Renal cortex interstitium (tissue), 11 donors: ENCODE data around the gene ZNF519. TPM values are rescaled to one million over a fixed set of nuclear protein-coding genes. Genes with fewer than 3 reads are reported as not detected.
"Not testable (repeated sequence)": the region's sequence is repeated elsewhere in the genome, so short reads cannot be mapped to it uniquely, and the experiment has no call there.

Experiments
- DNase-seq, 11 donors: peaks; one replicate each; pipeline ENCODE4 v3.0.0-alpha.2; 2013; ENCODE audit warnings: low read depth in 9 of 11, low spot score in 4 of 11; ENCODE audit errors: extremely low read depth in 1 of 11
- polyA plus RNA-seq, 3 donors: library from polyadenylated mRNA; unstranded; fragments of 120-200 nt; gene quantifications; one replicate each; pipeline ENCODE4 v1.2.1, GENCODE V29; 2013; ENCODE audit not compliant: insufficient read length in 3 of 3

Gene ZNF519
- polyA plus RNA-seq, 3 donors, result 10.7 to 14.7 (median 12.7) TPM

DNA sequence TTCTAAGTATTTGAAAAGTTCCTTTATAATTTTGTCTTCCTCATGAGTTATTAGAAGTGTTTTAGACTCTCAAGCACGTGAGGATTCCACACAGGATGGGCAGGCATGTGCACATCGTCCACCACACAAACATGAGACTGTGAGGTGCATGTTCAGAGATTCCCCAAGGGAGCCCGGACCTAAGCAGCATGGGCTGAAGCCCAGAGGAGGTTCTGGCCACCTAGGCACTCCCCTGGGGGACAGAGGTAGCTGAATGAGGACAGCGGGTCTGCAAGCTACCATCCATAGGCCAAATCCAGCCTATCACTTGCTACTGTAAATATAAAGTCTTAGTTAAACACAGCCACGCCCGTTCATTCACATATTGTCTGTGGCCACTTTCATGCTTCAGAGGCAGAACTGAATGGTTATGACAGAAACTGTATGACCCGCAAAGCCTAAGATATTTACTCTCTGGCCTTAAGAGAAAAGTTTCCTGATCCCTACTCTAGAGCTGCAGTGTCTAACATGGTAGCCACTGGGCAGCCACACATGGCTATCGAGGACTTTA, 19.4 kb upstream of the ZNF519 start:
- DNase-seq, result not testable (repeated sequence)

DNA sequence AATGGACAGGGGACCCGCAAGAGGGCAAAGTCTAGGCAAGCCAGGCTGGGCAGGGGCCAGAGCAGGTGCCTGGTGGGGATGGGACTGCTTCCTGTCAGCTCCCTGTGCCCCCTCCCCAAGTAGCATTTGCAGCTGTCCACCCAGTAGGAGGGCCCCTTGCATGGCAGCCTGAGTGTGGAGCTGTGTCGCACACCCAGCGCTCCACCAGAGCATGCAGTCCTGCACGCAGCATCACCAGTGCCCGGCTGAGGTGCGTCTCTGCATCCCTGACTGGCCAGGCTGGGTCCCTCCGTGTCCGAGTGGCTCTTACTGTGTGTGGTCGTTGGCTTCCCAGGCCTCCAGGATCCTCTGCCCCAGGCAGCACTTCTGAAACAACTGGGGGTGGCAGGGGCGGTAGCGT, 18.5 kb upstream of the ZNF519 start:
- DNase-seq, result not testable (repeated sequence)

DNA sequence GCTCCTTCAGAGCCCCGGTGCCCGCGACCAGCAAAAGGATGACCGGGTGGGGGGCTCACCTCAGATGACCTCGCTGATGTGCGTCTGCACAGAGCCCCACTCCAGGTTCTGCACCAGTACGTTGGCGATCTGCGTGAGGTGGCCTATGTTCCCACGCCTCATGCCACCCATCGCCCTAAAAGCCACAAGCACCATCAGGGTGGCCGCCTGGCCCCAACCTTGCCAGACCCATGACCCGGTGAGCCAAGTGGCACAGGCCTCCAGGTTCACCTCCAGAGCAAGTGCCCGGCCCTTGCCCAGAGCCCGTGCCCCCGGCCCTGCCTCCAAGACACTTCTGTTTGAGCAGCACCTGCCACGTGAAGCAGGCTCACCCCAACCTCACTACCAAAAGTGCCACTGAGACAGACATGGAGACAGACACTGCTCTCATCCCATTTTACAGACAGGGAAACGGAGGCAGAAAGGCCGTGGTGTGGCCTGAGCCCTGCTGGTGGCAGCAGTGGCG, 17.7 kb upstream of the ZNF519 start:
- not testable (repeated sequence) for DNase-seq

GRCh38 chr18:14149121-14149850, 17.1 kb upstream of the ZNF519 start:
- DNase-seq, result not testable (repeated sequence)

GRCh38 chr18:14147935-14148865, 16.0 kb upstream of the ZNF519 start:
- not testable (repeated sequence) for DNase-seq

- not testable (repeated sequence) for DNase-seq
These were observed 14.5 kb upstream of the ZNF519 start for GRCh38 chr18:14146771-14147170.

DNA sequence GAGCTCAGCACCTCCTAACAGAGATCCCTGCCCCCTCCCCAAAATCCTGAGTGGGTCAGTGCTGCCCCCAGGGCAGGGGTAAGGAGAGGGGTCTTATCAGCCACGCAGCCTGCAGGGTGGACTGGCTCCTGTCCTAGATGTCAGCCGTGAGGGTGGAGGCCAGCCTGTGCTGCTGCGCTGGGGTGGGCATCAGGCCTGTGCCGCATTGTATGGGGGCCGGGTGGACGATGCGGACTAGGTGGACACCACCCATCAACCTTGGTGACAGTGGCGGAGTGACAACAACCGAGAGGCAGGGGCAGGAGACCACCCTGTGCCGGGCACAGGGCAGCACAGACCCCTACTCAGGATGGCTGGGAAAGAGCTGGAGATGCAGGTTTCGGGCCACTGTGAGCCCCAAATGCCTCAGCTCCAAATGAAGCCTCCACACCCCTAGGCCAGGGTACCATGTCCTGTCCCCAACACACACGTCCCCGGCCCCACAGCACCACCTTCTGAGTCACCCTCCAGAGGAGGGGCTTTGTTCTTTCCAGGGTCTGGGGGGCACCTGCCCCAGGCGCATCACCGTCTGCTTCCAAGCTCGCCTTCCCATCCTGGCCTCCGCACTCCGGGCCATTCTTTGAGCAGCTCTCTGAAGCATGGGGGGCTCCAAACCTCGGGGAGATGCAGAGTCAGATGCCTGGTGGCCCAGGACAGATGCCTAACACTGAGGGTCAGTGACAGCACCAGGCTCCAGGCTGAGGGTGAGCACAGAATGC, 13.5 kb upstream of the ZNF519 start:
- not testable (repeated sequence) for DNase-seq

- DNase-seq, result not testable (repeated sequence)
These were observed 12.8 kb upstream of the ZNF519 start for GRCh38 chr18:14145021-14145420.

GRCh38 chr18:14144628-14144895, 12.3 kb upstream of the ZNF519 start:
- DNase-seq, result no peak

- DNase-seq, result not testable (repeated sequence)
These were observed 11.8 kb upstream of the ZNF519 start for GRCh38 chr18:14143871-14144627.

- not testable (repeated sequence) for DNase-seq
These were observed 11.2 kb upstream of the ZNF519 start for GRCh38 chr18:14143396-14143795.

GRCh38 chr18:14142177-14142576, 9.9 kb upstream of the ZNF519 start:
- DNase-seq, result not testable (repeated sequence)

GRCh38 chr18:14139583-14139982, 7.3 kb upstream of the ZNF519 start:
- not testable (repeated sequence) for DNase-seq

DNA sequence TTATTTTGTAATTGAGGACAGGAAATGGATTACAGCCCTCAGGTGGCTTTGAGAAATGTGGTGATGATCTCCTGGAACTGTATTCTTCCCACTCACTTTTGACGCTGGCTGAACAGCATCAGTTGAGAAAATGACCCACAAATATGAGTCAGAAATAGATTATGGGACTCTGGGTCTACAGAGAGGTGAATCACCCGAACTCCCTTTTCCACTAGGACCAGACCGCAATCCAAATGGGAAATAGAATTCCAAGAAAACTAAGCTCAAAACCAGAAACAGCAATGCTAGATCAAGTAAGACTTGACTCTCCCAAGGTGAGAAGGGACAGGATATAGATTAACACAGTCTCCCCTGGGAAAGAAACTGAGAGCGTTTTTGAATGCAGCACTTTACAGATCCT, 5.7 kb upstream of the ZNF519 start:
- not testable (repeated sequence) for DNase-seq

DNA sequence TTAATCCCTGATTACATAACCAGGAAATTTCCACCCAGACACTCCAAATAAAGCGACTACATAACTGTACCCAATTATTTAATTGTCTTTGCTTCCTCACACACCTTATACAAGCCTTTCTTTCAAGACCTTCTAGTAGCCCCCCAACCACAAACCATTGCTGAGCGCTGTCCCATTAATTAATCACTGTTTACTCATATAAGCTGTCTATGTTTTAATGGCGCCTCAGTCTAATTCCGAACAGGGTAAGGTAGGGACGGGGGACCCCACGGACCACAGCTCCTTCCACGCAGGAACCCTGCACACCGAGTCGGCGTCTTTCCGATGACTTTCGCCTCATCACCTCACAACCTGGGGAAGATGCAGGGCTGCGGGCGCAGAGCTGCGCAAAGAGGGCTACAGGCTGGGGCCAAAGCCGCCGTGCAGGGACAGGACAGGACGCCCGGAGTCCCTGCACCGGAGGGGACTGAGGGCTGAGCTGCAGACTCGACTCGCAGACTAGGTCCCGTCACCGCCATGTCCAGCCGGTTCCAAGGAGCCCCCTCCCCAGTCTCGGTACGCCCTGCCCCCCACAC, 452 bp downstream of the ZNF519 start:
- DNase-seq, result not testable (repeated sequence)

DNA sequence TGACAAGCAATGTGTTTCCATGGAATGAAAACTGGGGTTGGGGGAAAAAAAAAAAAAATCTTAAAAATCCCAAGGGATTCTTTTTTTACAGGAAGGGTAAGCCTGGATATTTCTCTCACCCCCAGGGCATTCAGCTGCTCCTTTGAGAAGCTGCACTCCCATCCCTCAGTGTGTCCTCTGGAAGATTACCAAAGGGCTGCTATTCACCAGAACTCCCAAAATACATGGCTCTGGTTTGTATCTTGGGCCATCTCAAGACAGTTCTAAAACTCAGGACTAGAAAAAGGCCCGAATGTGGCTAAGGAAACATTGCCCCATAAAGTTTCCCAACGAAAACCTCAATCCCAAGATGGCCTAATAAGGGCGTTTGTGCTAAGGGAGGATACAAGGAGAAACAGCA, 1.4 kb downstream of the ZNF519 start:
- not testable (repeated sequence) for DNase-seq

DNA sequence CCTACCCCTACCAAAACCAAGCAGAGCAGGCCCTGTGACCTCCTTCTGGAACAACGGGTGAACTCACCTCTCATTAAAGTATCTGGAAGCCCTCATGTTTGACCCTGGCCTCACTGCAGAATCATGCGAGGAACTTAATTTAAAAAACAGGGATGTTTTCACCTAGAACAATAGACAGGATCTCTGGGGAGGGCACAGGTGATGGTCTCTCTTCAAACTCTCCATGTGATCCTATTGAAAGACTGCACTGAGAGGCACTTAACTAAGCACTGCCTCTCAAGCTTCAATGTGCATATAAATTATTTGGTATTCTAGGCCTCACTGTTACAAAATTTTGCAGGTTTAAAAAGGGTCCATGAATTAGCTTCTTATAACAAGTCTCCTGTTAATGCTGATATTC, 7.5 kb downstream of the ZNF519 start:
- no peak for DNase-seq

GRCh38 chr18:14122097-14122496, 10.1 kb downstream of the ZNF519 start:
- no peak for DNase-seq
